Tibial nerve (tissue), 4 donors: ENCODE data around the gene ARL4D. TPM values are rescaled to one million over a fixed set of nuclear protein-coding genes. Genes with fewer than 3 reads are reported as not detected.
"Not testable (repeated sequence)": the region's sequence is repeated elsewhere in the genome, so short reads cannot be mapped to it uniquely, and the experiment has no call there.

Experiments used
- DNase-seq, 2 donors: peaks; one replicate each; pipeline ENCODE4 v3.0.0-alpha.2; 2019; ENCODE audit warnings: low spot score in 2 of 2
- H3K27ac ChIP-seq, 4 donors: fragments of 200-600 bp; sonication (generic) in 3 of 4; one replicate each; pipeline ENCODE4 v1.5.1; 2017 to 2019; ENCODE audit warnings: mild to moderate bottlenecking in 1 of 4
- H3K27me3 ChIP-seq, 2 donors: fragments of 200-600 bp; sonication (generic) in 1 of 2; one replicate each; pipeline versions ENCODE4 v1.5.1 to v1.6.0; 2017 to 2019
- H3K36me3 ChIP-seq, 3 donors: fragments of 200-600 bp; sonication (generic); one replicate each; pipeline ENCODE4 v1.5.1; 2018 to 2019
- H3K4me1 ChIP-seq, 4 donors: fragments of 200-600 bp; sonication (generic) in 3 of 4; one replicate each; pipeline ENCODE4 v1.5.1; 2017 to 2019
- H3K4me3 ChIP-seq, 4 donors: fragments of 200-600 bp; sonication (generic) in 3 of 4; one replicate each; pipeline ENCODE4 v1.5.1; 2017 to 2019; ENCODE audit warnings: mild to moderate bottlenecking in 1 of 4, moderate library complexity in 1 of 4
- H3K9me3 ChIP-seq, 4 donors: fragments of 200-600 bp; sonication (generic) in 3 of 4; one replicate each; pipeline ENCODE4 v1.5.1; 2017 to 2019
- CTCF ChIP-seq, 5 experiments: fragments of 200-600 bp in 3 of 5; fragments of 450-650 bp in 2 of 5; sonication (generic) in 3 of 5; IDR thresholded peaks; one replicate each; pipeline ENCODE4 v1.5.1; 2016 to 2019; ENCODE audit warnings: antibody characterized with exemption in 5 of 5, mild to moderate bottlenecking in 3 of 5, moderate library complexity in 2 of 5
- EP300 ChIP-seq, 2 donors: sonication (generic); formaldehyde crosslinking; IDR thresholded peaks; one replicate each; pipeline ENCODE4 v1.6.1; 2017; ENCODE audit warnings: antibody characterized with exemption in 2 of 2, mild to moderate bottlenecking in 1 of 2
- POLR2A ChIP-seq, 2 donors: fragments of 450-650 bp; IDR thresholded peaks; one replicate each; pipeline ENCODE4 v1.6.1; 2017; ENCODE audit warnings: antibody characterized with exemption in 2 of 2, mild to moderate bottlenecking in 2 of 2, moderate library complexity in 2 of 2
- WGBS, 2 donors: methylation state at CpG; one replicate each; pipeline ENCODE4 v1.1.5; 2018; 5-methylcytosine and 5-hydroxymethylcytosine counted together
- total RNA-seq, 4 donors: library from RNA; depleted of rRNA; stranded (reverse); fragments of >200 nt; gene quantifications; one replicate each; pipeline ENCODE4 v1.1.0, GENCODE V29; 2016

The ARL4D gene
- total RNA-seq, 4 donors from 2014 or later, result 27.9 to 65.8 (median 53.0) TPM

- Histone ChIP-seq H3K27ac (peak overlapping the region in 2 of 4 donors; percentile 8 to 100), H3K4me1 (peaks cover 0 to 28% (median 18%) of the 10 kb centered on the region in 4 donors)
These were observed 27.5 kb upstream of the ARL4D start for GRCh38 chr17:43371227-43371821.

GRCh38 chr17:43372273-43372911 lies 26.4 kb upstream of the ARL4D start:
- Histone ChIP-seq H3K27ac (no peak overlapping the region), H3K36me3 (no peaks in the 10 kb centered on the region), H3K4me3 (no peak overlapping the region), H3K27me3 (no peaks in the 10 kb centered on the region), H3K9me3 (no peaks in the 10 kb centered on the region), H3K4me1 (peaks cover 0 to 18% (median 11%) of the 10 kb centered on the region in 4 donors)
- TF ChIP-seq EP300 (IDR thresholded peaks at IDR 0.05) (no peak), CTCF (IDR thresholded peaks at IDR 0.05) (no peak), POLR2A (IDR thresholded peaks at IDR 0.05) (no peak)
- WGBS, 2 donors, result 69 to 79% methylated on average over 11 of the region's 11 CpGs
- no peak for DNase-seq

More at GRCh38 chr17:43371227-43371821, 27.5 kb upstream of the ARL4D start:
- WGBS, 2 donors, result 59 to 61% methylated on average over 6 of the region's 6 CpGs
- H3K27me3 ChIP-seq, result no peaks in the 10 kb centered on the region
- H3K36me3 ChIP-seq, result no peaks in the 10 kb centered on the region
- no peak overlapping the region for H3K4me3 ChIP-seq
- no peak for TF ChIP-seq POLR2A (IDR thresholded peaks at IDR 0.05)
- TF ChIP-seq CTCF (IDR thresholded peaks at IDR 0.05), result no peak
- no peak for TF ChIP-seq EP300 (IDR thresholded peaks at IDR 0.05)
- H3K9me3 ChIP-seq, result no peaks in the 10 kb centered on the region
- DNase-seq, result no peak

GRCh38 chr17:43373356-43373755 lies 25.4 kb upstream of the ARL4D start:
- Histone ChIP-seq H3K36me3 (no peaks in the 10 kb centered on the region), H3K4me3 (no peak overlapping the region), H3K27me3 (no peaks in the 10 kb centered on the region), H3K4me1 (peaks cover 0 to 15% (median 7%) of the 10 kb centered on the region in 4 donors), H3K9me3 (no peaks in the 10 kb centered on the region), H3K27ac (no peak overlapping the region)
- WGBS, 2 donors, result 92 to 95% methylated on average over 4 of the region's 4 CpGs
- TF ChIP-seq CTCF (IDR thresholded peaks at IDR 0.05) (no peak), EP300 (IDR thresholded peaks at IDR 0.05) (no peak), POLR2A (IDR thresholded peaks at IDR 0.05) (no peak)
- DNase-seq, result no peak

- H3K36me3 ChIP-seq, H3K27me3 ChIP-seq, DNase-seq, H3K27ac ChIP-seq, H3K4me3 ChIP-seq, H3K4me1 ChIP-seq: not testable (repeated sequence)
- peaks cover 0 to 11% (median 0%) of the 10 kb centered on the region in 4 donors for H3K9me3 ChIP-seq
- WGBS, 2 donors, result 85 to 95% methylated on average over 4 of the region's 4 CpGs
These were observed 22.9 kb upstream of the ARL4D start for GRCh38 chr17:43375915-43376314.

- no peak for DNase-seq
- no peaks in the 10 kb centered on the region for H3K36me3 ChIP-seq
- no peak for TF ChIP-seq POLR2A (IDR thresholded peaks at IDR 0.05)
- TF ChIP-seq EP300 (IDR thresholded peaks at IDR 0.05), result no peak
- no peak for TF ChIP-seq CTCF (IDR thresholded peaks at IDR 0.05)
- 69 to 75% methylated on average over 12 of the region's 12 CpGs for WGBS, 2 donors
- H3K4me1 ChIP-seq, result no peaks in the 10 kb centered on the region
- no peak overlapping the region for H3K4me3 ChIP-seq
- no peak overlapping the region for H3K27ac ChIP-seq
- no peaks in the 10 kb centered on the region for H3K27me3 ChIP-seq
- peaks cover 0 to 11% (median 0%) of the 10 kb centered on the region in 4 donors for H3K9me3 ChIP-seq
These were observed 21.6 kb upstream of the ARL4D start for GRCh38 chr17:43377056-43377810.
